WERI-Rb-1 (cell line): Measurements from ENCODE around the gene TXLNG.

ENCODE experiments used
- DNase-seq: peaks from one replicate; pipeline ENCODE4 v3.0.0-alpha.2; 2020
- H3K27ac ChIP-seq: fragments of 250-450 bp; sonication (Bioruptor Pico); 2 replicates; pipeline ENCODE4 v1.5.1; 2020; ENCODE audit warnings: mild to moderate bottlenecking, moderate library complexity
- H3K27me3 ChIP-seq: fragments of 250-450 bp; sonication (Bioruptor Pico); 2 replicates; pipeline ENCODE4 v1.5.1; 2021; ENCODE audit warnings: mild to moderate bottlenecking, low read depth, moderate library complexity; ENCODE audit not compliant: insufficient read depth, severe bottlenecking
- H3K36me3 ChIP-seq: fragments of 250-450 bp; sonication (Bioruptor Pico); 2 replicates; pipeline ENCODE4 v1.5.1; 2020; ENCODE audit warnings: mild to moderate bottlenecking, moderate library complexity
- H3K4me3 ChIP-seq: 2 replicates; pipeline ENCODE4 v1.5.1; 2011; ENCODE audit warnings: low read depth, mild to moderate bottlenecking, control low read depth, low read length
- H3K9me3 ChIP-seq: fragments of 250-450 bp; sonication (Bioruptor Pico); 2 replicates; pipeline ENCODE4 v1.5.1; 2021; ENCODE audit warnings: mild to moderate bottlenecking, moderate library complexity; ENCODE audit not compliant: severe bottlenecking
- TF ChIP-seq, protein P1 (sequence below): IDR thresholded peaks from 2 replicates; pipeline ENCODE4 v1.5.1; 2011; ENCODE audit warnings: low read depth, mild to moderate bottlenecking, control low read depth, inconsistent platforms, low read length

Gene TXLNG

GRCh38 chrX:16842684-16843083 is 56.4 kb downstream of the TXLNG start:
- Histone ChIP-seq H3K4me3 (no peak overlapping the region), H3K9me3 (no peaks in the 10 kb centered on the region), H3K27ac (no peak overlapping the region; the same call in 1 of the 2 replicates), H3K27me3 (no peaks in the 10 kb centered on the region), H3K36me3 (peaks cover 93% of the 10 kb centered on the region)
- no peak for DNase-seq
- TF ChIP-seq, protein P1, sequence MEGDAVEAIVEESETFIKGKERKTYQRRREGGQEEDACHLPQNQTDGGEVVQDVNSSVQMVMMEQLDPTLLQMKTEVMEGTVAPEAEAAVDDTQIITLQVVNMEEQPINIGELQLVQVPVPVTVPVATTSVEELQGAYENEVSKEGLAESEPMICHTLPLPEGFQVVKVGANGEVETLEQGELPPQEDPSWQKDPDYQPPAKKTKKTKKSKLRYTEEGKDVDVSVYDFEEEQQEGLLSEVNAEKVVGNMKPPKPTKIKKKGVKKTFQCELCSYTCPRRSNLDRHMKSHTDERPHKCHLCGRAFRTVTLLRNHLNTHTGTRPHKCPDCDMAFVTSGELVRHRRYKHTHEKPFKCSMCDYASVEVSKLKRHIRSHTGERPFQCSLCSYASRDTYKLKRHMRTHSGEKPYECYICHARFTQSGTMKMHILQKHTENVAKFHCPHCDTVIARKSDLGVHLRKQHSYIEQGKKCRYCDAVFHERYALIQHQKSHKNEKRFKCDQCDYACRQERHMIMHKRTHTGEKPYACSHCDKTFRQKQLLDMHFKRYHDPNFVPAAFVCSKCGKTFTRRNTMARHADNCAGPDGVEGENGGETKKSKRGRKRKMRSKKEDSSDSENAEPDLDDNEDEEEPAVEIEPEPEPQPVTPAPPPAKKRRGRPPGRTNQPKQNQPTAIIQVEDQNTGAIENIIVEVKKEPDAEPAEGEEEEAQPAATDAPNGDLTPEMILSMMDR = no peak

DNA sequence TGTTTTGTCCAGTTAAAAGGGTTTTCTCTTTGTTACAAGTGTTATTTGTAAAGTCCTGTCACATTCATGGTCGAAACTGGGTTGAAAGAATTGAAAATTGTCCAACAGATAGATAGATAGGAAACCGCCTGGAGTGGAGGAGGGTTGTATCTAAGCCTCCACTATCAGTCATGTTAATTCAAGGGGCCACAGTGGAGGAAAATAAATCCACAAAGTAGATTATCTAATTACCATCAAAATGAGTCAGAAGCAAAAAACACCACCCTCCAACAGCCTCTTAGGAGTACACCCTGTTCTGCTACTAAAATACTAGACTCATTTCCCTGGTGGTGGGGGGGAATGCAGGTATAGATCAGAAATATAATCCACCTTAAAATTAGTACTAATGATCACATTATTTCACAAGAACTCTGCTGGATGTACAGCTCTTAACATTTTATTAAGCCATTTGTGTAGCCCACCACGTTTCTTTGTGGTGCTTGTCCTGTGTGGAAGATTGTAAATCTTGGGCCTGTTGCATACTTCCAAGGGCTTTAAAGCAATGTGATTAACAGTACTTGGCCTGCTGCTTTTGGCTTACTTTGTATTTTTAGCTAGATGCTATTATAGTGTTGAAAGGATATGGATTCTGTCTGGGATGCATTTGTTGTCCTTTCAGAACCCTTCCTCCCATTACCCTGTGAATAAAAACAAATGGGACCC is 57.1 kb downstream of the TXLNG start:
- Histone ChIP-seq H3K36me3 (peaks cover 93% of the 10 kb centered on the region), H3K9me3 (no peaks in the 10 kb centered on the region), H3K27me3 (no peaks in the 10 kb centered on the region), H3K27ac (peak overlapping the region; percentile 35; the same call in 1 of the 2 replicates), H3K4me3 (no peak overlapping the region)
- TF ChIP-seq, protein P1 = no peak
- no peak for DNase-seq

DNA sequence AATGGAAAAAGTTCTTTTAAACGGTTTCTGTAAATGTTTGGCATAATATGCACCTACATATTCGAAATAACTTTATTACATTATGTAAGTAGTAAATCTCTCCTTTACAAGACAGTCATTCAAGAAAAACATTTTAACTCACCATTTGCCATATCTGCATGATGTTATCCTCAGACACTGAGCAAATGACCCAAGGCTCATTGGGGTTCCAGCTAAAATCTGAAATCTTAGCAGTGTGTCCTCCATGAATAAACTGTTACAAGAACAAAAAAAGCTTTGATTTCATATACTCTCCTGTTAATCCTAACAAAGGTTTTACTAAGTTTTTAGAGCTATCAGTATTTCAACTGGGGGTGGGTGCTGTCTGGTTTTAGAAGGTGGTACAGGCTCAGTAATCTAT is 59.4 kb downstream of the TXLNG start:
- no peaks in the 10 kb centered on the region for H3K9me3 ChIP-seq
- H3K27ac ChIP-seq = no peak overlapping the region
- no peak for DNase-seq
- no peak overlapping the region for H3K4me3 ChIP-seq
- H3K36me3 ChIP-seq = peaks cover 90% of the 10 kb centered on the region
- H3K27me3 ChIP-seq = no peaks in the 10 kb centered on the region
- TF ChIP-seq, protein P1 = no peak

GRCh38 chrX:16848541-16848940 is 62.3 kb downstream of the TXLNG start:
- Histone ChIP-seq H3K27me3 (no peaks in the 10 kb centered on the region), H3K4me3 (no peak overlapping the region), H3K36me3 (peaks cover 89% of the 10 kb centered on the region), H3K9me3 (no peaks in the 10 kb centered on the region), H3K27ac (no peak overlapping the region)
- no peak for DNase-seq
- TF ChIP-seq, protein P1 = no peak

DNA sequence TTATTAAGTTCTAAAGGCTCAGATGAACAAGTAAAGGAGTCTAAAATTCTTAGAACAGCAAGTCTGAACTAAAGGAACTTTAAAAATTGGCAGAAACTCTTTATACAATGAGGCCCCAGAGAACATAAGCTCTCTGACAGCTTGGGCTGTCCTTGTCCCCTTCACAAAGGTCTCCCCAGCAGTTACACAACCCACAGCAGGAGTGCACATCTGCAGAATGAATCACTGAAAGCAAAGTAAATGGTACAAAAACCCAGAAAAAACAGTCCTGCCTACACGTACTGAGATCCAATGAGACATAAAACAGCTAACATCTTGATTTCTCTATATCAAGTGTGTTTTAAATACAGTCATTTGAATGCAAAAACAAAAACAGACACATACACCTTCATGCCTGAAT is 65.2 kb downstream of the TXLNG start:
- peaks cover 86% of the 10 kb centered on the region for H3K36me3 ChIP-seq
- no peak for DNase-seq
- TF ChIP-seq, protein P1 = no peak
- no peaks in the 10 kb centered on the region for H3K9me3 ChIP-seq
- no peaks in the 10 kb centered on the region for H3K27me3 ChIP-seq
- H3K4me3 ChIP-seq = no peak overlapping the region
- no peak overlapping the region for H3K27ac ChIP-seq

- Histone ChIP-seq H3K9me3 (no peaks in the 10 kb centered on the region), H3K4me3 (no peak overlapping the region), H3K27ac (no peak overlapping the region), H3K27me3 (no peaks in the 10 kb centered on the region), H3K36me3 (peaks cover 87% of the 10 kb centered on the region)
- no peak for DNase-seq
- TF ChIP-seq, protein P1 = no peak
These were observed 65.6 kb downstream of the TXLNG start for GRCh38 chrX:16851827-16852226.
